Left lung (tissue), 10 donors: ENCODE measurements around the gene TAF6L. TPM values are rescaled to one million over a fixed set of nuclear protein-coding genes. Genes with fewer than 3 reads are reported as not detected.

ENCODE experiments used
- ATAC-seq: fragments of 200-7000 bp; cut with Tn5 transposase; one replicate; pipeline ENCODE4 v1.9.1; 2020; ENCODE audit warnings: moderate library complexity
- DNase-seq, 4 donors: peaks; one replicate each; pipeline ENCODE4 v3.0.0-alpha.2; 2013 to 2020
- H3K27ac ChIP-seq, 2 donors: fragments of 200-600 bp; sonication (generic) in 1 of 2; one replicate each; pipeline versions ENCODE4 v1.5.0 to v1.8.0; 2020 to 2021
- H3K27me3 ChIP-seq, 2 donors: fragments of 200-600 bp; sonication (generic) in 1 of 2; one replicate each; pipeline versions ENCODE4 v1.5.0 to v1.8.0; 2020 to 2021
- H3K36me3 ChIP-seq, 2 donors: fragments of 200-600 bp; sonication (generic) in 1 of 2; one replicate each; pipeline versions ENCODE4 v1.5.0 to v1.8.0; 2020 to 2021
- H3K4me1 ChIP-seq, 2 donors: fragments of 200-600 bp; one replicate each; pipeline ENCODE4 v1.8.0; 2021
- H3K4me3 ChIP-seq, 2 donors: fragments of 200-600 bp; sonication (generic) in 1 of 2; one replicate each; pipeline versions ENCODE4 v1.5.0 to v1.8.0; 2020 to 2021; ENCODE audit warnings: mild to moderate bottlenecking in 1 of 2
- H3K9me3 ChIP-seq, 2 donors: fragments of 200-600 bp; sonication (generic) in 1 of 2; one replicate each; pipeline versions ENCODE4 v1.5.0 to v1.8.0; 2020 to 2021
- intact Hi-C, 2 donors: fragments of 100-400 bp; cut with DNase I; formaldehyde crosslinking; loops; one replicate each; pipeline versions ENCODE4 v1.11.2 to v1.14.2; 2022
- polyA plus RNA-seq, 6 donors: library from polyadenylated mRNA; unstranded; fragments of 120-200 nt; gene quantifications; one replicate each; pipeline ENCODE4 v1.2.1, GENCODE V29; 2013; ENCODE audit not compliant: insufficient read length in 6 of 6
- total RNA-seq, 2 donors: library from RNA; stranded (reverse); fragmentation: NEBNext Ultra II Directional; extraction: Animal tissue kit (Norgen Biotek cat#: 25700); gene quantifications; one replicate each; pipeline ENCODE4 v1.2.1, GENCODE V29; 2021
- TF ChIP-seq, protein P1 (sequence below), 2 donors: fragments of 200-600 bp; sonication (generic) in 1 of 2; IDR thresholded peaks; one replicate each; pipeline versions ENCODE4 v1.5.0 to v1.8.0; 2021; ENCODE audit warnings: antibody characterized with exemption in 2 of 2
- donor health status: DM: no; HTN: yes; CAD: no.
- donor health status: DM: no; HTN: no; CAD: no.

Gene TAF6L
- total and polyA plus RNA-seq, 8 donors = 14.5 to 35.2 (median 29.1) TPM

DNA sequence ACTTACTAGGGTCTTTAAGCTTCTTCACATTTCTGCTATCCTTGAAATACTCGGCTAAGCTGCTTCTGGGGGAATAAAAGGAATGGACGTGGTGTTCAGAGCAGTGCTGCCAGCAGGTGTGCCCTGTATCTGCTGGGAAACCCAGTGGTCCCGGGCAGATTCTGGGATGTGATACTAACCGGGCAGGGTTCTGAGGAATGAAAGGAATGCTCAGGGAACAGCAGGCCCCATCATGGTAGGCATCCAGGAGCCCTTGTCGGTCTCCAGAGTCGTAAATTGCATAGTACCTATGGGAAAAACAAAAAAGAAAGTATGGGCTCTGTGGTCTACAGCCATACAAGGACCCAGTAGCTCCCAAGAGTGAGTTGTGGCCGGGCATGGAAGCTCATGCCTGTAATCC, 25.1 kb downstream of the TAF6L start:
- intact Hi-C loops = loop anchor here in 1 of 2 donors (10.0 kb wide), 1 partner anchor 59 kb away; no protein-coding TSS in a partner anchor
- H3K36me3 ChIP-seq = peaks cover 0 to 92% of the 10 kb centered on the region in 2 donors
- H3K4me1 ChIP-seq = peaks cover 8 to 18% of the 10 kb centered on the region in 2 donors
- no peak overlapping the region for H3K27ac ChIP-seq
- no peak overlapping the region for H3K4me3 ChIP-seq
- no peaks in the 10 kb centered on the region for H3K27me3 ChIP-seq
- no peaks in the 10 kb centered on the region for H3K9me3 ChIP-seq
- TF ChIP-seq, protein P1, sequence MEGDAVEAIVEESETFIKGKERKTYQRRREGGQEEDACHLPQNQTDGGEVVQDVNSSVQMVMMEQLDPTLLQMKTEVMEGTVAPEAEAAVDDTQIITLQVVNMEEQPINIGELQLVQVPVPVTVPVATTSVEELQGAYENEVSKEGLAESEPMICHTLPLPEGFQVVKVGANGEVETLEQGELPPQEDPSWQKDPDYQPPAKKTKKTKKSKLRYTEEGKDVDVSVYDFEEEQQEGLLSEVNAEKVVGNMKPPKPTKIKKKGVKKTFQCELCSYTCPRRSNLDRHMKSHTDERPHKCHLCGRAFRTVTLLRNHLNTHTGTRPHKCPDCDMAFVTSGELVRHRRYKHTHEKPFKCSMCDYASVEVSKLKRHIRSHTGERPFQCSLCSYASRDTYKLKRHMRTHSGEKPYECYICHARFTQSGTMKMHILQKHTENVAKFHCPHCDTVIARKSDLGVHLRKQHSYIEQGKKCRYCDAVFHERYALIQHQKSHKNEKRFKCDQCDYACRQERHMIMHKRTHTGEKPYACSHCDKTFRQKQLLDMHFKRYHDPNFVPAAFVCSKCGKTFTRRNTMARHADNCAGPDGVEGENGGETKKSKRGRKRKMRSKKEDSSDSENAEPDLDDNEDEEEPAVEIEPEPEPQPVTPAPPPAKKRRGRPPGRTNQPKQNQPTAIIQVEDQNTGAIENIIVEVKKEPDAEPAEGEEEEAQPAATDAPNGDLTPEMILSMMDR (IDR thresholded peaks at IDR 0.05) = no peak
- DNase-seq (no peak), ATAC-seq (no peak)

DNA sequence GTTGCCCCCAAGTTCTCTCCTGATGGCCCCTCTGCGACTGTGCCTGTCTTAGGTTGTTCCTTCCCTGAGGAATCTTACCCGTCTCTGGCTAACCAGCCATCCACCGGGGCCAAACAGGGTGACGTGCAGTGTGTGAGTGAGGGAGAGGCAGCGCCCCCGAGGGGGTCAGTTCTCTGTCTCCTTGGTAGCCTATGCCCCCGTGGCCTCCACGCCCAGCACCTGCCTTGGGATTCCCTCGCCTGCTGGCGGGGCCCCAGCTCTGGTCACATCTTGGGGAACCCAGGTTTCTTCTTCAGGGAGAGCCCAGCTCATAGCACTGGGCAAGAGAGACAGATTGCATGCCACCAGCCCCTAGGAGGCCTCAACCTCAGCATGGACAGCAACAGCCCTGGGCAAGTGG, 28.3 kb downstream of the TAF6L start:
- intact Hi-C loops = loop anchor here in 1 of 2 donors (10.0 kb wide), 1 partner anchor 55 kb away; no protein-coding TSS in a partner anchor

DNA sequence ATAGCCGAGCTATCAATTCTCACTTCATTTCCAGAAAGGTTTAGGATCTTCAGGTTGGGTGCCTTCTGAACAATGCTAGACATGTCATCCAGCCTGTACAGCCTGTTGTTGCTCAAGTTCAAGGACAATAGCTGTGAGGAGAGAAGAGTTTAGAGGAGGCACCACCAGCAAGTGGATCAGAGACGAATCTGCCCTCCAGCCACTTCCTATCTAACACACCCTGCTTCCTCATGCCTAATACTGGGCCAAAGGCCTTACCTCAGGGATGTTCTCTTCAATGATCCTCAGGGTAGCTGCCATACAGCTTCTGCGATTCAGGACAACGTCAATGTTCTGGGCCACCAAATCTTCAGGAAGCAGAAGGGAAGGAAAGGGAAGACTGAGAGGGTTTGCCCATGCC, 29.9 kb downstream of the TAF6L start:
- TF ChIP-seq, protein P1 (IDR thresholded peaks at IDR 0.05) = no peak
- H3K4me3 ChIP-seq = no peak overlapping the region
- DNase-seq (no peak), ATAC-seq (no peak)
- intact Hi-C loops = no loop called here
- peaks cover 8 to 24% of the 10 kb centered on the region in 2 donors for H3K4me1 ChIP-seq
- H3K9me3 ChIP-seq = no peaks in the 10 kb centered on the region
- H3K27ac ChIP-seq = no peak overlapping the region
- H3K27me3 ChIP-seq = no peaks in the 10 kb centered on the region
- H3K36me3 ChIP-seq = peaks cover 0 to 77% of the 10 kb centered on the region in 2 donors

More for the DNA sequence above, 28.3 kb downstream of the TAF6L start:
- Histone ChIP-seq H3K9me3 (no peaks in the 10 kb centered on the region), H3K4me3 (no peak overlapping the region), H3K4me1 (peaks cover 8 to 15% of the 10 kb centered on the region in 2 donors), H3K27ac (no peak overlapping the region), H3K36me3 (peaks cover 0 to 93% of the 10 kb centered on the region in 2 donors), H3K27me3 (no peaks in the 10 kb centered on the region)
- DNase-seq = no peak
- no peak for ATAC-seq
- TF ChIP-seq, protein P1 (IDR thresholded peaks at IDR 0.05) = no peak

DNA sequence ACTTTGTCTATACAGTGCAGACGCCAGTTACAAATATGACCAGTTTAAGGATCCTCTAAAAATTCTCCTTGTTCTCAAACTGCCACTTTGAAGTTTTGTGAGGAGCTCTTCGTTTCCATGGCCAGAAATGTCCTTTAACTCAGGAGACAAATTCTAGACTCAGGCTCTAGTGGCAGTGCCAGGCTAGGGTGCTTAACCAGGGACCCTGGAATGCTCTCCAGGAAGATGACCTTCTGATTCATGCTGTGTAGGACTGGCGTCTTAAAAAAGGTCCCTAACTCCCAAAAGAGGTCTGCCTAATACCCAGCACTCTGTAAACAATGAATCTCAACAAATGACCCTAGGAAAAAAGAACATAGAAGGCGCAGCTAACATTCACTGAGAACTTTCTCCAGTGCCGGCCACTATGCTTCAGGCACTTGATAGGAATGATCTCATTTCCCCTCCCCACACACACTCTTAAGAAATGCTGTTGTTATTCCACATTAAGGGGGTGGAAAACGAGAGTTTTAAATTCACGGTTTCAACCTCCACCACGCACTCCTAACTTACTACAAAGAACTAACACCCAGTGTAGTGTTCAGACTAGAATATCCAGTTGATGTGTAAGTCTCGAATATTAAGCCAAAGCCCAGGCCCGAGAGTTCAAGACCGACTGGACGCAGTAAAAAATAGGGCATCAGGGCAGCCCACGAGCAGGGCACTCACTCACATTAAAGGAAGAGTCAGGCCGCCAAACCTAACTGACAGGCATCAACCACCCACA, 33.3 kb downstream of the TAF6L start:
- Histone ChIP-seq H3K36me3 (peaks cover 0 to 43% of the 10 kb centered on the region in 2 donors), H3K4me1 (peaks cover 8 to 48% of the 10 kb centered on the region in 2 donors), H3K27ac (peak overlapping the region; percentile 93 to 94), H3K27me3 (no peaks in the 10 kb centered on the region), H3K4me3 (peak overlapping the region; percentile 85 to 90), H3K9me3 (no peaks in the 10 kb centered on the region)
- DNase-seq (no peak), ATAC-seq (peak; percentile 38)
- intact Hi-C loops = no loop called here
- TF ChIP-seq, protein P1 (IDR thresholded peaks at IDR 0.05) = no peak

DNA sequence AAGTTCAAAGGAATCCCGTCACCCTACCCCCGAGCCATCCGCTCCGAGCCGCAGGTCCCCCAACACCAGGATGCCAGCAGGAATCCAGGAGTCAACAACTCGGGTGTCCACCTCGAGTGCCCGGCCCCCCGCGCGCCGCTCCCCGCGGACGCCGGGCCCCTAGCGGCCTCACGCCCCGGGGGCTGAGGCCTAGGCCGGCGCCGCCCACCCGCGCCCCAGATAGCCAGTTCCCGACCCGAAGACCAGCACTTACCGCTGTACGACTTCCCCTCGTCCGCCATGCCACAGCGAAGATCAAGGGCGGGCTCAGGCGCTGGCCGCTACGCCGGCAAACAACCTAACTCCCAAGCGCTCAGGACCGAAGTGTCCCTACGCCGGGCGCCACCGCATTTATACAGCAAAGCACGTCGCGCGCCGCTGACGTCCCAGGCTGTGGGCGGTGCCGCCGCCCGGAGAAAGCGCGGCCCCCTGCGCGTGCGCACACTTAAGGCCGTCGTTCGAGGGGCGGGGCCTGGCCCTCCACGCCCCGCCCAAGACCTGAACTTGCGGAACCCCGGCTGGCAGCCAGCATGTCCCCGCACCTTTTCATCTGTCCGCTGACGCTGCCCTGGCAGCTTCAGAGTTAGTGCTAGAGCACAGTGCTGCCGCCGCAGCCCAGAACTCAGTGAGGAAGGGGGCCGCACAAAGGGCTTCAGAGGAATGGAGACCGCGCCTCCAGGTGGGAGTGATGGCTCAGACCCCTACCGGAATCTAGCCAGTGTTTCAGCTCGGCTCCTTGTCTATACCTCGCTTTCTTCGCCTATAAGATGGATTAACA, 34.1 kb downstream of the TAF6L start, which contains the start of gene NXF1:
TSS of gene NXF1 (minus strand) at position 365 of the 817 bp plus-strand sequence. CDS start at position 281, 84 bp downstream.
- Histone ChIP-seq H3K36me3 (peaks cover 0 to 35% of the 10 kb centered on the region in 2 donors), H3K27ac (peak within 1 kb of the TSS; percentile 93 to 94), H3K9me3 (no peaks in the 10 kb centered on the region), H3K4me1 (peaks cover 8 to 48% of the 10 kb centered on the region in 2 donors), H3K4me3 (peak within 1 kb of the TSS; percentile 85 to 90), H3K27me3 (no peaks in the 10 kb centered on the region)
- DNase-seq = peak; percentile 95 to 98 (median 98)
- intact Hi-C loops = no loop called here
- ATAC-seq = peak; percentile 95
- TF ChIP-seq, protein P1 (IDR thresholded peaks at IDR 0.05) = peak in 1 of 2 donors; percentile 21
